Right ventricle myocardium superior (tissue), 1 donor: Measurements from ENCODE around the gene RFTN1. TPM values are rescaled to one million over a fixed set of nuclear protein-coding genes. Genes with fewer than 3 reads are reported as not detected.

Experiments used
- ATAC-seq: fragments of 200-7000 bp; cut with Tn5 transposase; one replicate; pipeline ENCODE4 v1.9.1; 2020; ENCODE audit warnings: mild to moderate bottlenecking; ENCODE audit not compliant: poor library complexity
- DNase-seq: peaks from one replicate; pipeline ENCODE4 v3.0.0-alpha.2; 2020
- intact Hi-C: fragments of 100-400 bp; cut with DNase I; formaldehyde crosslinking; loops from one replicate; pipeline ENCODE4 v1.11.2; 2022
- total RNA-seq: library from RNA; stranded (reverse); fragmentation: NEBNext Ultra II Directional; extraction: Animal tissue kit (Norgen Biotek cat#: 25700); gene quantifications from one replicate; pipeline ENCODE4 v1.2.1, GENCODE V29; 2021
- donor health status: DM: no; HTN: yes; CAD: no; lungs with severe emphysema.

RFTN1 gene
- total RNA-seq, 1 donor from 2014 or later: 25.8 TPM

DNA sequence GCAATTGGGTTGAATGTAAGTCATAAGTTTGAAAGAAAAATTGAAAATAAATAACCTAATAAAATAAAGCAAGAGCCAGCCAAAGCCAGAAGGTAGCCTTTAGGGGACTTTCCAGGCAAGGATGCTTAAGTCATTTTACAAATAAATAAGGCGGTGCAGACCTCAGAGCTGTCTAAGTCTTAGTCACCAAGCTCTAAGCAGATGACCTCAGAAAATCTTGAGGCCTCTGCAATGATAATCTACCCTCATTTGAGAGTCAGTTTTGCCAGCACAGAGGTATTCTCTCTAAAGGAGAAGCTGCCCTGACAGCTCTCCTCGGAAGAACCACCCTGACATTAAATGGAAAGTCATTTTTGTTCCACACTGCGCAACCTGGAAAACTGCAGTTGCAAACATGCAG is 134.6 kb downstream of the RFTN1 start:
- ATAC-seq: no peak
- DNase-seq: no peak
- intact Hi-C loops: loop anchor here (10.0 kb wide), 1 partner anchor 136 kb away; the partner anchor contains the start of gene RFTN1

DNA sequence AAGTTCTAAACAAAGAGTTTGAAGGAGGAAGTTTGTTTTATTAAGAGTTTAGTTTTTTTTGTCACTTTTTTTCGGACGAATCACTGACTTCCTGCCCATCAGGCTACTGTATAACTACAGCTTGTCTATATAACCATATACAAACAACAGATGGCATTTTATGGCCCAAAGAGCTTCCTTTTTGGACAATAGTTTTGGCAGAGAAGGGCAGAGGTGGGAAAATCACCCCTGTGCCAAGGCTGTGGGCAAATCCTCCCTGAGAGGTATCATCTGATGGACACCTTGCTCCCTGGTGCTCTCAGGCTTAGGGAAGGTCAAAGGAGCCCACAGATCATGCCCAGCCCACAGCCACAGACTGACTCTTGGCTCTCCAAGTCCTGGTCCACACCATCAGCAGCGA is 135.1 kb downstream of the RFTN1 start:
- ATAC-seq: no peak
- intact Hi-C loops: loop anchor here (10.0 kb wide), 1 partner anchor 136 kb away; the partner anchor contains the start of gene RFTN1
- DNase-seq: no peak

DNA sequence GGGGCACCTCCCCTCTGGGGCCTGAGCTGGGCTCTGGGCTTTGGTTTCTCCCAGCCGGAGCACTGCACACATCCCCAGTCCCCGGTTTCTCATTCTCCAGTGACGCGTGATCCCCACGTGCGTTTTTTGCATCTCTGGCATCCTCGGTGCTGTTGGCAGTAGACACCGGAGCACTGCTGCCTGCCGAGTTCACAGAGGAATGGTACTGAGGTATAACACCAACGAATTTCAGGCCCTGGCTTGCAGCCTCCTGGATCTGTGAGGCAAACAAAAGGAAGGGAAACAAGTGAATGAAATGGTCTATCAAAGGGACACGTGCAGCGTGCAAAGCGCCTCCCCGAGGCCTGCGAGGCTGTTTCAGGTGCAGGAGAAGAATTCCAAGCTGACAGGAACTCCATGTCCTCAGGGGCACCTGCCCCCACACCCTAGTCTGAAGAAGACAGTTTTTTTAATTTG is 135.6 kb downstream of the RFTN1 start:
- DNase-seq: no peak
- ATAC-seq: peak; percentile 40
- intact Hi-C loops: loop anchor here (10.0 kb wide), 1 partner anchor 137 kb away; the partner anchor contains the start of gene RFTN1

GRCh38 chr3:16377196-16377595 is 136.3 kb downstream of the RFTN1 start:
- ATAC-seq: no peak
- intact Hi-C loops: loop anchor here (10.0 kb wide), 1 partner anchor 138 kb away; the partner anchor contains the start of gene RFTN1
- DNase-seq: no peak

GRCh38 chr3:16375891-16376290 is 137.6 kb downstream of the RFTN1 start:
- intact Hi-C loops: loop anchor here (10.0 kb wide), 1 partner anchor 139 kb away; the partner anchor contains the start of gene RFTN1
- no peak for ATAC-seq

GRCh38 chr3:16374935-16375245 is 138.6 kb downstream of the RFTN1 start:
- no peak for ATAC-seq

More at GRCh38 chr3:16375891-16376290, 137.6 kb downstream of the RFTN1 start:
- DNase-seq: no peak

DNA sequence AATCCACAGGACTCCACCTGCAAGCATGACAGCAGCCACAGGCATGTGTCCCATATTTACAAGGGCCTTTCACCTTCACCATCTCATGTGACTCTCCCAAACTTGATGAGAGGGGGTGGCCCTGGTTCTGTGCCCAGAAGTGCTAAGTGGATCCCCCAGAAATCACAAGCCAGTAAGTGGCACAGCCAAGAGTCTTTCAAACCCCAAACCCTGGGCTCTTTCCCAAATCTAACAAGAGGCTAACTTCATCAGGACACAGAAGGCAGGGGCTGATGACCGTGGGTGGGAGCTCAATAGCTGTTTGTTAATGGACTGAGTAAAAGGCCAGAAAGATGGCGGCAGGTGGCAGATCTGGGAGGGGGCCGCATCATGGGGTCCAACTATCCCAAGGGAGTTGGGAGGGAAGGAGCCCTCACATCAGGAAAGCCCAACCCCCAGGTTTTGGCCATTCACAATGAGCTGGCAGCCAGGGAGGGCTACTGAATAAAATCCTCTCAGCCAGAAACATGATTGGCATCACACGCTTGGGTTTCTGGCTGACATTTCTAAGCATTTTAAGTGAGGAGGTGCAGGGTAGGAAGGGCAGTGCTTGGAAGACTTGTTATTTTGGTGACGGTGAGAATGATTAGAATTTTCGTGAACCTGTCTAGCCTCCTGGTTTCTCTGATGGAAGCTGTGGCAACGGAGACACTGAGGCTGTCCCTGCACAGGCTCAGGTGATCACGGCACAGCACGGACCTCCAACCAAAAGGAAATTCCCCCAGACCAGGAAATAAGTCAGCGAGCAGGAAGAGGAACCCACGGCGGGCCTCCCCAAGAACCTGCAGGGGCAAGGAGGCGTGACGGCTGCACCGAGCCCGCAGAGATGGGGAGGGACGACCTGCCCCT is 139.2 kb downstream of the RFTN1 start:
- peak; percentile 25 for ATAC-seq
- intact Hi-C loops: loop anchor here (10.0 kb wide), 1 partner anchor 141 kb away; the partner anchor contains the start of gene RFTN1

More at GRCh38 chr3:16374935-16375245, 138.6 kb downstream of the RFTN1 start:
- no peak for DNase-seq
- intact Hi-C loops: loop anchor here (10.0 kb wide), 1 partner anchor 140 kb away; the partner anchor contains the start of gene RFTN1

GRCh38 chr3:16373341-16373946 is 140.1 kb downstream of the RFTN1 start:
- ATAC-seq (no peak), DNase-seq (no peak)
- intact Hi-C loops: loop anchor here (10.0 kb wide), 1 partner anchor 141 kb away; the partner anchor contains the start of gene RFTN1

More for the DNA sequence above, 139.2 kb downstream of the RFTN1 start:
- DNase-seq: no peak

DNA sequence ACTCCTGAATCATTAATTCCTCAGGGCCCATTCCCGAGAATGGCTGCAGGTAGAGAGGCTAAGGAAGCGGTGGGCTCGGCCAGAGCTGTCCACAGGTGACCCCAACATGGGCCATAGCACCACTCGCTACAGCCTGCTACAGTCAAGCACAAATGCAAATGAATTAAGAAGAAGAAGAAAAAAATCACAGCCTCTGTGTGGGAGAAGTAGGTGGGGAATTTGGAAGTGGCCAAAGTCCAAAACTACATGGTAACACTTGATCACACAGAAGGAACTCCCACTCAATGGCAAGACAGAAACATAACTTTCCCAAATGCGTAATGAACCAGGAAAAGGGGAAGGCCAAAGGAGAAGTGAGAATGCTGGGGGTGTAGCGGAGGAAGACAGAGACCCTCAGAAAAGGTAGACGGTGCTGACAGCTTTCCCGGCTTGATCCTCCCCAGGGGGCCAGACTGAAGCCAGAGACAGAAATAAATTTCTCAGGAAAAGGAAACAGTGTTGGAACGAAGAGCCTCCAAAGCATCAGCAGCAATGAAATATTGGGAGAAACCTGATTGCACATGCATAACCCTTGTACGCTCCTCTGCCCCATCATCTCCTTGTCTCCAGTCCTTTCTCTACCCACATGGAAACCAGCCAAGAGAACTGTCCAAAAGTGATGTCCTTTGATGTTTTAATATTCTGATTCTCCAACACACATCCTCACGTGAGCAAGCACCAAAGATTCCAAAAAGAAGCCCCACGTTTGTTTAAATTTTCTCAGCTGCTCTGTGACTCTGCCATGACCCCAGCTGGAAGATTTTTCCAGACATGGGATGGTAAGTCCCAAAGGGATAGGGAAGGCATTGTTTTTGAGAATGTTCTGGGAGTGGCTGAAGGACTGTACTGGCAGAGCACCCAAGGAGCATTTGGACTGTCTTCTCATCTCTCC is 140.9 kb downstream of the RFTN1 start:
- DNase-seq (no peak), ATAC-seq (peak; percentile 22)
- intact Hi-C loops: loop anchor here (10.0 kb wide), 1 partner anchor 142 kb away; the partner anchor contains the start of gene RFTN1

GRCh38 chr3:16370872-16371740 is 142.4 kb downstream of the RFTN1 start:
- DNase-seq (peak; percentile 57), ATAC-seq (peak; percentile 66)
- intact Hi-C loops: loop anchor here (10.0 kb wide), 1 partner anchor 144 kb away; the partner anchor contains the start of gene RFTN1

DNA sequence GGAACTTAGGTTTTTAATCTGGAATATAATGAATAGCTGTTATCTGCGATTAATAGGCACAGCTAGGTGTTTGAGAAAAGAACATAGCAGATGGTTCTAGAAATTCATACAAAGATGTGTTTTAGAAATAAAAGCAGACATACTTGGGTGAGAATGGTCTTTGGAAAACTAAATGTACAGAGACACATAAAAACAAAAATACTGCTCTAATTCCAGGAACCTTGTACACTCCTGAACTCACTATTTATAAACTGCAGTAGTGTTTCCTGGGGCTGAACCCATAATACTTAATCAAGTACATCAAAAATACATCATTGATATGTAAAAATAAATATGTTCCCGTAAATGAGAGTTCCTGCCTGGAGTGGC is 143.0 kb downstream of the RFTN1 start:
- DNase-seq (no peak), ATAC-seq (no peak)
- intact Hi-C loops: loop anchor here (10.0 kb wide), 1 partner anchor 144 kb away; the partner anchor contains the start of gene RFTN1

DNA sequence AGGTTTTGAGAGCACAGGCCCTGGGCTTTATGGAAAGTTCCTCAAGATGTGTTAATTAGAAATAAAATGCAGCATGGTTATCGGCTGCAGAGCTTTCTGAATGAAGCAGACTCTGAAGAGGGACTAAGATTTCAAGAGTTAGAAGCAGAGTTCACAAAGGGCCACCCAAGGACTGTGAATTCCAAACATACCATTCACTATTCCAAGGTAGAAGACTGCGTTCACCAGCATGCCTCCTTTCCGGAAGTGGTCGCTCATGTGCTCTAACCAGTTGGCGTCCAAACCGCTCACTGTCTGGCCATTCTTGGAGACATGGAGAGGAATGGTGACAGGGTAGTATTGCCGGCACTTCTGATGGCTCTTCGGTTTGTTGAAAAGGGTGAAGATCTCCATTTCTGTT is 143.6 kb downstream of the RFTN1 start:
- intact Hi-C loops: loop anchor here (10.0 kb wide), 1 partner anchor 145 kb away; the partner anchor contains the start of gene RFTN1
- DNase-seq (no peak), ATAC-seq (no peak)

GRCh38 chr3:16369276-16369675 is 144.2 kb downstream of the RFTN1 start:
- intact Hi-C loops: no loop called here
- DNase-seq (no peak), ATAC-seq (no peak)

DNA sequence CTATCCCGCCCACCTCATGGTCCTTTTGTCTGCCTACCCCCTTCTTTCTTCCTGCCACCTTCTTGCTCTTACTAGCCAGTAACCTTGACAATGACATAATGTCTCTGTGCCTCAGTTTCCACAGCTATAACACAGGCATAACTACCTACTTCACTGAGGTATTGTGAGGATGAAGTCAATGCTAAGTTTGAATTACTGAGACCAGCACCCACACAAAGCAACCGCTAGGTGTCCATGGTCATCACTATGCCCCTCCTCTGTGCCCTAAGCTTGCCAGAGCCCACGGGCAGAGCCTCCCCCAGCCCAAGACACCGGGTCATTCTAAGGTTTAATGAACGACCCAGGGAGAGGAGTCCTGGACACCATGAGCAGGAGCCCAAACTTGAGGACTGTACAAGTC is 146.9 kb downstream of the RFTN1 start:
- ATAC-seq: no peak
- DNase-seq: no peak
- intact Hi-C loops: no loop called here

DNA sequence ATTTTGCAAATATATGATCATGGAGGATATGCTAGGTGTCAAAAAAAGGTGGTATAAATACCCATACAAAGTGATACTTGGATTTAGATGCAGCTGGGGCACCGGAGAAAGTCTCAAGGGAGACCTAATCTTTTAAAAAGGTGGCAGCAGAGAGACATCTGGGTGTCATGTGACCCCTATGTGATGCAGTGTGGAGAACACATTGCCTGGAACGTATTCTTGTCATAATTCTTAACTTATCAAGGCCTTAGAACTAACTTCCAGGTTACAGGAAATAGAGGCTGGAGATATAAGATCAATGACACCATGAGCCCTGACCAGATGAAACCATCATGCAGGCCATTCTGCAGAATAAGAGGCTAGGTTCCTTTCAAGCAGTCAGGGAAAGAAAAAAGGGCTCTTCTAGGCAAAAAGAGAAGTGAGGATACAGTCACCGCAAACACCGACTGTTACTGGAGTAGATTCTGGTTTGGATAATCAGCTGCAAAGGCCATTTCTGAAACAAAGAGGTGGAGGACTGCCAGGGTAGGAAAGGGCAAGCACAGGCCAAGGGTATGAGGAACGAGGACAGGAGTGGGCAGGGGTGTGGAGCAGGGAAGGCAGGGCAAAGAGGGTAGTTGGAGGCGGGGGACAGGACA is 147.9 kb downstream of the RFTN1 start:
- intact Hi-C loops: no loop called here

DNA sequence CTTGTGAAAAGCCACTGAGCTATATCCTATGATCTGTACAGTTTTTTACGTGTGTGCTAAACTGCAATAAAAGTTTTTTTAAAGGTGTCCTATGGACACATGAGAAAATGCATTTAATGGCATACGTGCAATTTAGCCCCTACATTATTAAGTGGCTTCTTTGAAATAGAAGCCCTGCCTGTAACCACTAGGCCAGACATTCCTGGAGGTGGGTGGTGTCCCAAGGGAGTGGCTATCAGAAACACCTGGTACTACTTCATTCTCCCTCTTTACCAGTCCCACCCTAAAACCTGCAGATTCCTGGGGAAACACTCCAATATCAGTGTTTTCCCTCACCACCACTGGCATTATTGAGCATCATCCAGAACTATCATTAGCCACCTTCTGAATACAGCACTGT is 148.5 kb downstream of the RFTN1 start:
- intact Hi-C loops: no loop called here
- DNase-seq (no peak), ATAC-seq (no peak)

More for the DNA sequence above, 147.9 kb downstream of the RFTN1 start:
- ATAC-seq (no peak), DNase-seq (no peak)

DNA sequence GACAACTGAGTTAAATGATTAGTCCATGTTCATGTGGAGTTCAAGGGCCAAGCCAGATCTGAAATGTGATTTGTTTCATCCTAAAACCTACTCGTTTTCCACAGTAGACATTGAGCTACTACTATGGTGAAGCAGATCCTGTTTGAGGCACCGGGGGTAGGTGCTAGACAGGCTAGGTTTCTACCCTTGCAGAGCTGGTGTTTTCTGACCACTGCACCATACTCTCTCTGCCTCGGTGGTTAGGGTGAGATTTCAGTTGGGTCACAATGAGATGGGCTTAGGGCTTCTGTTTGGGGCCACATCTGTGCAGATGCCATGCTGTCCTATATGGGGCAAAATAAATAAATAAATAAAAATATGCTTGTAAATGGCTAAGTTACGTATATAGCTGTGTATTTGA is 149.2 kb downstream of the RFTN1 start:
- intact Hi-C loops: no loop called here
- ATAC-seq: no peak
- DNase-seq: no peak
